NCI-H2171 (cell line): ENCODE measurements around the gene POU2AF1.

ENCODE experiments used
- DNase-seq: peaks from one replicate; lab custom pipeline; 2025; lab: John Stamatoyannopoulos, UW

The POU2AF1 gene

GRCh38 chr11:111378861-111379601 lies at the start of gene POU2AF1:
TSS of gene POU2AF1 (minus strand) at chr11:111379275. CDS start at chr11:111379177, 98 bp downstream.
- no peak for DNase-seq

GRCh38 chr11:111428113-111428876 lies 49.2 kb upstream of the POU2AF1 start:
- DNase-seq, result no peak

- peak; percentile 93 for DNase-seq
Measured at GRCh38 chr11:111427471-111427912, 48.4 kb upstream of the POU2AF1 start.

GRCh38 chr11:111426617-111427016 lies 47.5 kb upstream of the POU2AF1 start:
- DNase-seq, result peak; percentile 75

GRCh38 chr11:111423250-111423615 lies 44.2 kb upstream of the POU2AF1 start:
- DNase-seq, result no peak

GRCh38 chr11:111422494-111423249 lies 43.6 kb upstream of the POU2AF1 start:
- DNase-seq, result peak; percentile 62

- no peak for DNase-seq
Measured at GRCh38 chr11:111421251-111421650, 42.2 kb upstream of the POU2AF1 start.

- no peak for DNase-seq
Measured at GRCh38 chr11:111419641-111420327, 40.7 kb upstream of the POU2AF1 start.

GRCh38 chr11:111419181-111419580 lies 40.1 kb upstream of the POU2AF1 start:
- DNase-seq, result no peak

- no peak for DNase-seq
Measured at GRCh38 chr11:111418436-111418787, 39.3 kb upstream of the POU2AF1 start.

GRCh38 chr11:111417766-111418435 lies 38.8 kb upstream of the POU2AF1 start:
- DNase-seq, result no peak

GRCh38 chr11:111417011-111417765 lies 38.1 kb upstream of the POU2AF1 start:
- no peak for DNase-seq

- DNase-seq, result no peak
Measured at GRCh38 chr11:111416231-111416960, 37.3 kb upstream of the POU2AF1 start.

- no peak for DNase-seq
Measured at GRCh38 chr11:111414936-111415335, 35.9 kb upstream of the POU2AF1 start.

- DNase-seq, result no peak
Measured at GRCh38 chr11:111414267-111414931, 35.3 kb upstream of the POU2AF1 start.

GRCh38 chr11:111413849-111414248 lies 34.8 kb upstream of the POU2AF1 start:
- DNase-seq, result no peak

GRCh38 chr11:111412293-111412692 lies 33.2 kb upstream of the POU2AF1 start:
- no peak for DNase-seq

- no peak for DNase-seq
Measured at GRCh38 chr11:111411456-111411855, 32.4 kb upstream of the POU2AF1 start.

GRCh38 chr11:111410951-111411350 lies 31.9 kb upstream of the POU2AF1 start:
- DNase-seq, result no peak
